GM19455 (cell line): Measurements from ENCODE around the gene OVCA2.

ENCODE experiments used
- ATAC-seq: cut with Tn5 transposase; IDR thresholded peaks from one replicate; pipeline ENCODE4 v1.9.1; 2021; ENCODE audit not compliant: unreplicated experiment

OVCA2 gene

DNA sequence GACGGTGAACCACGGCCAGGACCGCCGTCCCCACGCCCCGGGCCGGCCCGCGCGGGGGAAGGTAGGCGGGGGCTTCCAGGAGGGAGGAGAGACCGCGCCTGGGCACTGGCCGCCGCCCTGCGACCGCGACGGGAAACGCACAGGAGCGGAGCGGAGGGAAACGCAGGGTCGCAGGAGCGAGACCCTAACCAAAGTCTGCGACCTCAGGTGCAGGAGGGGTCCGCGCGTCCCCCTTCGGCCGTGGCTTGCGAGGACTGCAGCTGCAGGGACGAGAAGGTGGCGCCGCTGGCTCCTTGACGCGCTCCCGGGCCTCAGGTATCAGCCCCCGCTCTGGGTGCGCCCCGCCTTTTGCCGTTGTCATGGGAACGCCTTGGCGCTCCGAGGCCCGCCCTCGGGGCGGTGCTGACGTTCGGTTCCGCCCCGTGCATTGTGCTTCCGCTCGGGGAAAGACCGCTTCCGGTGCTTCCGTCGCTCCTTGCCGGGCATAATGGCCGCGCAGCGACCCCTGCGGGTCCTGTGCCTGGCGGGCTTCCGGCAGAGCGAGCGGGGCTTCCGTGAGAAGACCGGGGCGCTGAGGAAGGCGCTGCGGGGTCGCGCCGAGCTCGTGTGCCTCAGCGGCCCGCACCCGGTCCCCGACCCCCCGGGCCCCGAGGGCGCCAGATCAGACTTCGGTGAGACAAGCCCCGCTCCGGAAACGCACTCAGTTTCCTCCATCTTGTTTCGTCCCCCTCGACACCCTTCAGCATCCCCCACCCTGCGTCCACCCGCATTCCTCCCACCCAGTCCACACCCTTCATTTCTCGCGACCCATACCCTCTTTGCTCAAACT is at the start of gene OVCA2:
OVCA2 (plus strand) TSS at position 462 of the 829 bp plus-strand sequence; CDS start at position 488, 26 bp downstream.
- peak; percentile 91 for ATAC-seq

DNA sequence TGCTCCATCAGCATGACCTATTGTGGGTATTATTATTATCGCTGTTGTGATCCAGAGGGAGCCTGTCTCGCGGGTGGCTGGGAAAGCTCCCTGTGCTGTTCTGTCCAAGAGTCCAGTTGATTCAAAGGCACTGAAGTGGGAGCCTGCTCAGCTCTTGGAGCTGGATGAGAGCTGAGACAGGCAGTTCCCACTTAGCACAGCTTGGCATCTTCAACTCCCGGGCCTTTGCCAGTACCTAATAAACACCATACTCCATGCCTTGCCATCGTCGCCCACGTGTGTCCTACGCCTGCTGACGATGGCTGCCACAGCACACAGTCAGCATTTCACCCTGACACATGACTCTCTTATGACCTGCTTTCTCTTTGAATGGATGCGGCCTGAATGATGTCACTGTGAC is 49.3 kb upstream of the OVCA2 start:
- no peak for ATAC-seq

DNA sequence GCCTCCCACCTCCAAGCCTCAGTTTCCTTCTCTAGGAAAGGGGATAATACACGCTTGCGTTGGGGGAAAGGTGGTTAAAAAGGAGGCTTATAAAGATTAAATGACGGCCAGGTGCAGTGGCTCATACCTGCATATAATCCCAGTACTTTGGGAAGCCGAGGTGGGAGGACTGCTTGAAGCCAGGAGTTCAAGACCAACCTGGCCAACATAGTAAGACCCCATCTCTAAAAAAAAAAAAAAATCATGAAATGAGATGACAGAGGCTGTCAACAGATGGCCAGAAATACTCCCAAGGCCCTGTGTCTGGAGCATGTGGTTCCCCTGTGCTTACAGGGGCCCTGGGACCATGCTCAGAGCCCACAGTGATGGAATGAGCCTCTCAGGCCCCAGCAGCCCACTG is 47.1 kb upstream of the OVCA2 start:
- no peak for ATAC-seq

DNA sequence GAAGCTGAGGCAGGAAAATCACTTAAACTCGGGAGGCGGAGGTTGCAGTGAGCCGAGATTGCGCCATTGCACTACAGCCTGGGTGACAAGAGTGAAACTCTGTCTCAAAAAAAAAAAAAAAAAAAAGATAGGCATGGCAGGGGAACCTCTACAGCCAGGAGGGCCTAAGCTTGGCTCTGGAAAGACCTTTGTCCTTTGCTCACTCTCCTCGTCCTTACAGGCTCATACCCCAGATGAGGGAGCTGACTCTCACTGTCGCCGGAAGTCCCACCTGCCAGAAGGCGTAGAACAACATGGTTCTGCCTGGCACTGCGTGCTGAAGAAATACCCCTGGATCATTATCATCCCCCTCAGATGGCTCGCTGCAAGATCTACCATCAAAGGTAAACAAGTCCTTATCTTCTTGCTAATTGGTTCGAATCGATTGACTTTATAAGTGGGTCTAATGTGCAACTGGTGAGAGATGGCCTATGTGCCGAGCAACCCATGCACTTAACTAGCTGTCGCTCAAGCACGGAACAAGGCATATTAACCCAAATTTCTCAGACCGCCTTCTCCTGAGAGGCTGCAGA is 46.4 kb upstream of the OVCA2 start:
- no peak for ATAC-seq

DNA sequence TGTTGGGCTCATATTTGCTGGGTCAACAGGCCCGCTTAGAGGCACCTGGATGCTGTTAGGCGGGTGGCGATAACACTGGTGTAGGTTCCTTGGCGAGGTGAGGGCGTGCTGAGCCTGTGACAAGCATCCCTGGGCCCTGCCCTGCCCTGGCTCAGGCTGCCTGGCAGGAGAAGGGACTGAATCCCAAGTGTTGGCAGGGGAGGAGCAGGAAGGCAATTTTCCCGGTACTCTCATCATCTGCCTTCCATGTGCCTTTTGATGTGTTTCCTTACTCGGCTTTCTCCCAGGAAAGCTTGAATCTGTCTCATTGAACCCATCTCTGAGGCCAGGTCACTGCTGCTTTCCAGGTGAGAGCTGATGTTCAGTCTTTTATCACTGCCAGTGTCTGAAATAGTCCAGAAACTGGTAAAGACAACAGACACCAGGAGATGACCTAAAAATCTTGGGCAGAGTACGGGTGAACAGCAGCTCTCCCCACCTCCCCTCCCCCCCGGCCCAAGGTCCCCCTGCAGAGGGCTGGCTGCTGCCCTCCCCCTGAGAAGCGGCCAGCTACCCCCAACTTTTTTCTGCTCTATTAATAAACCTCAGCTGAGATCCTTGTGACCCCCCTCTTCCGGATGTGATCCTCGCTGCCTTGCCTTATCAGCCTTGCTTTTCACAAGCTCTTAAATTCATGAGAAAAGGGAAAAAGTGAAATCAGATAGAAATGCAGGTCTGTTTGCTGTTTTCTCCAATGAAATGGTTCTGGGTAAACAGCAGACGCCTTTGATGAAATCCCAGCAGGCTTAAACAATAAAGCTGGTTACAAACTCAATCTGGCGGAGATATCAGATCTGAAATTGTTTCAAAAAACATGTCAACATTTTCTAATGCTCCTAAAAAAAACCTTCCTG is 45.7 kb upstream of the OVCA2 start:
- no peak for ATAC-seq

DNA sequence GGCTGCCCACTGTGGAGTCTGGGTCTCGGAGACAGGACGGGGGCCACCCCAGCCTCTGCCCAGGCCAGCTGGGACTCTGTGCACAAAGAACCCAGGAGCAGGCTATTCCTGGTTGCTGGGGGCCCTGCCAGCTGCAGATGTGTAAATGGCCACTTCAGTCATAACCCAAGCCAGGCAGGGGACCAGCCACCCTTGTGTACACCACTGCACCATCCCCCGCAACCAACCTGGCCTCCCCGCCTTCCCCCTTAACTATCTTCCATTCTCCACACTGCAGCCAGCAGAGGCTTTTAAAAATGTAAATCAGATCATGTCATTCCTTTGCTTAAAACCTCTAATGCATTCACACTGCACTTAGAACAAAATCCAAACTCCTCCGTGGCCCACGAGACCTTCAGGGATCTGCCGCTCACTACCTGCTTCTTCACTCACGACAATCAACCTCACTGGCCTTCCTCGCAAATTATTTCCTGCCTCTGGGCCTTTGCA is 45.0 kb upstream of the OVCA2 start:
- no peak for ATAC-seq

DNA sequence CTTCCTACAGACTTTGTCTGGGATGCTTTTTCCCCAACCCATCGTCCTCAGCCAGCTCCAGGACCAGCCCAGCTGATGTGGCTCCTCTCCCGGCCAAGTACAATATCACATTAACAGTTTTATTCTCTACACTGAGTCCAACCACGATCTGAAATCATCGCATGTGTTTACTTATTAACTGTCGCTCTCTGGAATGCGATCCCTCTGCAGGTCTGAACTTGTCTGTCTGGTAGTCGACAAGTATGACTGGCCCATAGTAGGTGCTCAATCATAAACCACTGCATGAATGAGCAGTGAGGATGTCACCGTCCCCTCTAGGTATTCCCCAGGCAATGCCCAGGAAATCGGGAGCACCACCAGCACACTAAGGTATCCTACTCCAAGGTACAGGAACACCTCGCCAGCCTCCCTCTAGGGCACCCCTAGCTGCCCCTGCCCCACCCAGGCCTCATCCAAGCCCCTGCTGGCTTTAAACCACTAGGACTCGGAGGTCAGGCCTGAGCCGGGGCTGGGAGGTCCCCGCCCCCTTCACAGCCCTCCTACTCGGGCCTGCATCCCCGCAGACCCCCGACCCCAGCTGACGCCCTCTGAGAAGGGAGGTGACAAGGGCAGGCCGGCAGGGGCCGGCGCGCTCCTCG is 44.4 kb upstream of the OVCA2 start:
- ATAC-seq = no peak

- ATAC-seq = no peak
Measured at GRCh38 chr17:1997927-1998742, 43.7 kb upstream of the OVCA2 start.

DNA sequence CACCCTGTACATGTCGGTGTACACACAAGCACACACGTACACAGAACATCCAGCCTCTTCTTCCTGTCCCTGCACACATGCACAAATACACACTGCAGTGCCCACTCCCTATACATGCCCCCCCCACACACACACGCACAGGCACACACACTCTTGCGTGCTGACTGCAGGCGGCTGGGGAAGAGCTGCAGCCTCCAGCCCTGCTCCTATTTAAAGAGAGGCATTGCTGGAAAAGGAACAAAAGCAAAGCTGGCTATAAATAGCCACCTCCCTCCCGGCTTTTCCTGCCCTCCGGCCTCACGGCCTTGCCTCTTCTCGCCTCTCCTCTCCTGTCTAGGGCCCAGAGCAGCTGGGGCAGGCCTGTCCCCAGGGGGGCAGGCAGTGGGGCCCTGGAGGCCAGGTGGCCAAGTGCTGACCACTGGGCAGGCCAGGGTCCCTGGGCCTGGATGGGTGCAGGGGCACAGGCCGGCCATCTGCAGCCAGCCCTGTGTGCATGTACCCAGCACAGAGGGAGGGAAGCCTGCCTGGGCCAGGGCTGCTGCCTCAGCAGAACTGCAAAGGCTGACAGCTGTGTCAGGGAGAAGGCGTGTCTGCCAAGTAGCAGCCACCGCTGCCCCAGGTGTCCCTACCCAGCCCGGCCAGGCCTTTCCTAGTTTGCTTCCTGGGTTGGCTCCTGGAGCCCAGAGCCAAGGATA is 42.1 kb upstream of the OVCA2 start:
- no peak for ATAC-seq

GRCh38 chr17:2002767-2003329 is 39.0 kb upstream of the OVCA2 start:
- no peak for ATAC-seq

DNA sequence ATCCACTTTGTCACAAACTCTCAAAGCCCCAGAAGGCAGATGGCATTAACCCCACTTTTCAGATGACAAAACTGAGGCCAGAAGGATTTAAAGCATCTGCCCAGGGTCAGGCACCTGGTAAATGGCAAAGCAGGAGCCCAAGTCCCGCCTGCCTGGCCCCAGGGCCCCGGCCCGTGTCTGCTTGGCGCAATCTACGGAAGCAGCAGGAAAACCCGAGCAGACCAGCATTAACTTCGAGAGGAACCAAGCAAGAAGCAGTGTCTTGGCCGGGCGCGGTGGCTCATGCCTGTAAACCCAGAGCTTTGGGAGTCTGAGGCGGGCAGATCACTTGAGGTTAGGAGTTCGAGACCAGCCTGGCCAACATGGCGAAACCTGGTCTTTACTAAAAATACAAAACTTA is 38.3 kb upstream of the OVCA2 start:
- ATAC-seq = no peak

DNA sequence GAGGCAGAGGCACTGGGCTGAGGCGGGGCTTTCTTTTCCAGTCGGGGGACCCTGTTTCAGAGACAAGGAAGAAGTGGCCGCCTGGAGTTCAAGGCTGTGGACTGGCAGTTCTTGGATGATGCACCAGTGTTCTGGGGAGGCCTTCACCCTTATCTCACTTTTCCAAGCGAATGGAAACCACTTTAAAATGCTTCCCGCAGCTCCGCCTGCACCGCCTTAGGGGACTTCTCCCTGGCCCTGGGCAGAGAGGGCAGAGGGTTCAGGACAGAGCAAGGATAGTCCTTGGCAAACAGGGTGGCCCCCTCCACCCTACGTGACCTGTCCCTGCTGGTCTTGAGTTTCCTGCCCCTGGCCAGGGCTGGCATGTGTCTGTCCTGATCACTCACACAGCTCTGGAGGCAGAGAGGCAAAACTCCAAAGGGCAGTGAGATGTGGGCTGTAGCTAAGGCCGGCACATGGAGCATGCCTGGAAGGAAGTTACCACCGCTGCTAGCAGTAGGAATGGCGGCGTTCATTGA is 37.3 kb upstream of the OVCA2 start:
- ATAC-seq = no peak

DNA sequence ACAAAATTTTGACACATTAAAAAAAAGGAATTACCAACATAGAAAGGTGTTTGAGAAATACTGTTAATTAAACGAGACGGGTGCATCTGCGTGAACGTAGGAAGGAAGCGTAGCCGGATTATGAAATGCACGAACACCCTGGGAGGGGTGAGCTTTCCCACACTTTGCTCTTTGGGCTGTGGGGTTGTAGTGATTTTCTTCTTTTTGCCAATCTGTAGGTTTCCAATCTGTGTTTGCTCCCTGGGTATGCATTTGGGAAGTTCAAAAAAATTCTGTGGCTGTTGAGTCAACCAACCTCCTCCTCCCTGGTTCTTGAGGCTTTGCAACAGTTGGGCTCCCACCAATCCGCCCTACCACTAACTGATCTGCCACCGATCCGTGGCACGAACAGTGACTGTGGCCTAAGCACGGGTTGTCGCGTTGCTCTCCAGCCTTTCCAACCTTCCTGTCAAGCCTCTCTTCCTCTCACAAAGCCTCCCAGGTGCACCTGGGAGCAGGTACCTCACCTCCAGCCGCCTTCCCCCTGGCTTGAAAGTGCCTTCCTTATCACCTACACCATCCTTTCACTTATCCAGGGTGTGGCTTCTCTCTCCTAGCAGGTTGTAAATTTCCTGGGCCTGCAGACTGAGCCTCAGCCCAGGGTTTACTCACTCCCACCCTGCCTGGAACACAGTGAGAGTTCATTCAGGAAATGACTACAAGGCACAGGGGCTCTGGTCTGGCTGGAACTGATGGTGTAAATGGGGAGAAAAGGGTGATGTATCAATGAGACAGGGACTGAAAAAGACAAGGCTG is 33.3 kb upstream of the OVCA2 start:
- ATAC-seq = no peak

GRCh38 chr17:2009737-2010136 is 32.1 kb upstream of the OVCA2 start:
- no peak for ATAC-seq

GRCh38 chr17:2011411-2012371 is 30.1 kb upstream of the OVCA2 start:
- ATAC-seq = no peak

- no peak for ATAC-seq
Measured at GRCh38 chr17:2012499-2012898, 29.3 kb upstream of the OVCA2 start.
